ENCODE results near the gene SBF1.
"Not testable (repeated sequence)": the region's sequence is repeated elsewhere in the genome, so short reads cannot be mapped to it uniquely, and the experiment has no call there.

The SBF1 gene

GRCh38 chr22:50422046-50422445 lies 52.8 kb downstream of the SBF1 start:
- no peak for DNase-seq

- no peak for DNase-seq
These were observed 54.3 kb downstream of the SBF1 start for GRCh38 chr22:50420581-50420980.

GRCh38 chr22:50420015-50420414 lies 54.8 kb downstream of the SBF1 start:
- DNase-seq = no peak

- no peak for DNase-seq
These were observed 55.7 kb downstream of the SBF1 start for GRCh38 chr22:50419116-50419515.

- no peak for DNase-seq
These were observed 56.2 kb downstream of the SBF1 start for GRCh38 chr22:50418624-50419023.

- DNase-seq = no peak
These were observed 57.2 kb downstream of the SBF1 start for GRCh38 chr22:50417411-50418210.

- DNase-seq = no peak
These were observed 57.8 kb downstream of the SBF1 start for GRCh38 chr22:50416996-50417395.

GRCh38 chr22:50415426-50415825 lies 59.4 kb downstream of the SBF1 start:
- DNase-seq = no peak

GRCh38 chr22:50414476-50415248 lies 60.2 kb downstream of the SBF1 start:
- DNase-seq = no peak

GRCh38 chr22:50408954-50409353 lies 65.9 kb downstream of the SBF1 start:
- not testable (repeated sequence) for DNase-seq

GRCh38 chr22:50408311-50408710 lies 66.5 kb downstream of the SBF1 start:
- no peak for DNase-seq

GRCh38 chr22:50406416-50407170 lies 68.2 kb downstream of the SBF1 start:
- DNase-seq = no peak

- DNase-seq = no peak
These were observed 71.1 kb downstream of the SBF1 start for GRCh38 chr22:50403701-50404101.

- DNase-seq = no peak
These were observed 72.9 kb downstream of the SBF1 start for GRCh38 chr22:50401907-50402306.

GRCh38 chr22:50400931-50401330 lies 73.9 kb downstream of the SBF1 start:
- DNase-seq = no peak

- DNase-seq = no peak
These were observed 74.4 kb downstream of the SBF1 start for GRCh38 chr22:50400406-50400805.

- no peak for DNase-seq
These were observed 75.0 kb downstream of the SBF1 start for GRCh38 chr22:50399751-50400331.

- no peak for DNase-seq
These were observed 75.8 kb downstream of the SBF1 start for GRCh38 chr22:50398831-50399648.

- not testable (repeated sequence) for DNase-seq
These were observed 77.3 kb downstream of the SBF1 start for GRCh38 chr22:50397371-50398060.

GRCh38 chr22:50396751-50397370 lies 78.0 kb downstream of the SBF1 start:
- no peak for DNase-seq

All from 8988T (cell line).